ENCODE results near the gene ZSCAN22.

Gene ZSCAN22

DNA sequence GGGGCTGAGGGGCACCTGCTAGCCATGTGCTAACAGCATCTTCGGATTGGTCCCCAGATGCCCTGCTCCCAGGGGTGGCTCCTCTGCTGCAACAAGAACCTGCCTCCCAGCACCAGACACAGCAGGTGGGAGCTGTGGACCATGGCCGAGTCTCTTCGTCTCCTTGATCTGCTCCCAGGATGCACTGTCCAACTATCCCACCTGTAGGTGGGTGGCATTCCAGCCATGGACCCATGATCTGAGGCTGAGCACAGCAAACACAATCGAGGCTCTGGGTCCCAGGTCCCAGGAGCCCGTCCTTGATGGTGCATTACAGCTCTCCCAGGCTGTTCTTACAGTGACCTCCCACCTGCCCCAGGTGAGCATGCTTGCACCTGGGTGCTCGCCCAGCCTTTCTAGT is 52.5 kb downstream of the ZSCAN22 start:
- DNase-seq, result no peak

DNA sequence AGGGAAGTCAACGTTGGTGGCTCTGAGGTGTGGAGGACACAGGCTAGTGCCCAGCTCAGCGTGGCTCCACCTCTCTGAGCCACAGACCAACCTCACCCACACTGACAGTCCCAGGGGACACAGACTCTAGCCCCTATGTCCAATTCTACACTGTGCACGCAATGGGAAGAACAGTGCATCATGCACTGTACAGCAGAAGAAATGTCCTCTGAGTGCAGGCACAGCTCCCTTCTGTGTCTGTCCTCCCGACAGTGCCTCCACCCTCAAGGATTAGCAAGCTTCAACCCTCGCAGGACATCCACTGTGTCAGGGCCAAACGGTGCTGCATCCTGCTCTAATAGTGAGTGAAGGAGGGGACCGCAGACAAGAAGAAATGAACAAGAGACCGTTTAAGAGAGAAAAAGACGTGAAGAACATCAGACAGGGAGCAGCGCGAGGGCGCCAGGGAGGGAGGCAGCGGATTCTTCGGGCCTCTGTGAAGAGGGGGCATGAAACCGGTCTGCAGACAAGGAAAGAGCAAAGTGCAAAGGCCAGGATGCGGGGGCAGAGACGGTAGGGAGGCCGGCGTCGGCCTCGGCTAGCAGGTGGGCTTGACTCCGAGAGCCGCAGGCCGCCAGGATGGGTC is 53.4 kb downstream of the ZSCAN22 start:
- no peak for DNase-seq

DNA sequence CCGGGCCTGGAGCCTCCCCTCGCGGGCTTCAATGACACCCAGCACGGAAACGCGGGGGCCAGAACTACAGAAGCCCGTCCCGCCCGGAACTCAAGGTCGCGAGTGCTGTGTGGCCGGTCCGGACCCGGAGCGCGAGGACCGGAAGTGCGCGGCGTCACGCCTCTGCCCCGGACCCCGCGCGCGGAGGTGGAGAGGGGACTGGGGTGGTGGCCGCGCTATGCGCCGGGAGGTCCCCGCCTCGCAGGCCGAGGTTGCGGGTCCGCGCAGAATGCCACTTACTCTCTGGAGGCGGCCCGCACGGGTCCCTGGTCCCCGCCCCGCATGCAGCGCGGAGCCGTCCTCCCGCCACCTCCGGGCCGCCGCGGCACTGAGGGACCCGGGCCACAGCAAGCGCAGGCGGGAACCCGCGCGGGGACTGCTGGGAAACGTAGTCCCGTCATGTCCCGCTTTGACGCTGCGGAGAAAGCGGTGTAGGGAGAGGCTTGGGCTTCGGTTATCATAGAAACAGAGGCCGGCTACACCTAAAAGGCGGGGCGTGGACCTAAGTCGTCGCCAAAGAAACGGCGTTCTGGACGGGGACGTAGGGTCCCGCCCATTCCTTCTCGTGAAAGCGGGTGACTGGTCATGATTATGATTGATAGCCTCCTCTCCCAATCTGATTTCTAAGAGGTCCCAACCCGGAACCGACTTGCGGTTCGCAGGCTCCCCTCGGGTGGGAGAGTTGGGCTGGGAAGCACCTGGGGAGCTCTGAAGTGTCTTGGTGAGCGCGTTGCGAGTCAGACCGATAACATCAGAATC is 54.1 kb downstream of the ZSCAN22 start, which contains the start of gene ZNF837:
Gene ZNF837, minus strand, starts transcription at position 369 of the 798 bp plus-strand sequence. CDS start 11,698 bp downstream, outside the sequence.
- DNase-seq, result peak; percentile 100

DNA sequence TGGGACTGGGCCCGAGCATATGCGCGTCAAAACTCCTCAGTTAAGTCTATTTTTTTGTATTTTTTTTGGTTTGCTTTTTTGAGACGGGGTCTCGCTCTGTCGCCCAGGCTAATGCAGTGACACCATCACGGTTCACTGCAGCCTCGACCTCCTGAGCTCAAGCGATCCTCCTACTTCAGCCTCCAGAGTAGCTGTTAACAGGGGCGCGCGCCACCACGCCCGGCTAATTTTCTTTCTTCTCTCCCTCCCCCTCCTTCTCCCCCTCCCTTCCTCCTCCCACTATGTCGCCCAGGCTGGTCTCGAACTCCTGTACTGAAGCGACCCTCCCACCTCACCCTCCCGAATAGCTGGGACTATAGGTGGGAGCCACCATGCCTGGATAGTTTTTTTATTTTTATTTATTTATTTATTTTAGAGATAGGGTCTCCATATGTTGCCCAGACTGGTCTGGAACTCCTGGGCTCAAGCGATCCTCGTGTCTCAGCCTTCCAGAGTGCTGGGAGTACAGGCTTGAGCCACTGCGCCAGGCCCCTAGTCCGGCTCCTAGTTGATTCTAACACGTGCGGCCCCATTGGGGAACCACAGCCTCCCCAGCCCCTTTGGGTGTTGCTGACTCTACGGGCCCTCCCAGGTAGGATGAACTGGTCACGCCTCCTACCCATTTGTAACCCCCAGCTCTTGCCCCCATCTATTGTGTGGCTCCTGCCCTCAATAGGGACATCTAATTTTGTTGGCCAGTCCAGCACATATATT is 54.8 kb downstream of the ZSCAN22 start:
- DNase-seq, result no peak

DNA sequence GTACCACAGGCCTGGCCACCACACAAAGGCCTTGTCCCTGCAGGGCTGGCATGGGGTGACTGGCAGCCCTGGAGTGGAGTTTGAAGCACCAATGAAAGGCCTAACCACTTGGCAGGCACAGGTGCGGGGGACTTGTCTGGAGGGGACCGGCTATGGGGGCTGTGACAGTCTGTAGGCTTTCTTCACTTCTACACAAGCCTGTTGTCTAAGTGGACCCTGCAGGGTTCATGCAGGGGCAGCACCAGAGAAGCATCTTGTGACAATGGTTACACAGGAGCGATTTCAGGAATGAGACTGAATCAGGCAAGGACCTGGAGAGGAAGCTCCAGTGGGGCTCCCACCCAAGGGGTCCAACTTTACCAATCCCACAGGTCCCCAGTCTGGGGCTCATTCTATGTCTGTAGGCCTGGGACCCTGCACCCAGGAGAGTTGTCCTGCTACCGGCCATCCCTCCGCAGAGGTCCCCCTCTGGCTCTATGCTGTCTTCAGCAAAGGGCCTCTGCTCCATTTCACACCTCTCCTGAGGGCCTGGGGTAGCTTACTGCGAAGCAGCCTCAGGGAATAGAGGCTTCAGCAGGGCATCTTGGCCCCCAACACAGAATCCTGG is 56.3 kb downstream of the ZSCAN22 start:
- DNase-seq, result no peak

DNA sequence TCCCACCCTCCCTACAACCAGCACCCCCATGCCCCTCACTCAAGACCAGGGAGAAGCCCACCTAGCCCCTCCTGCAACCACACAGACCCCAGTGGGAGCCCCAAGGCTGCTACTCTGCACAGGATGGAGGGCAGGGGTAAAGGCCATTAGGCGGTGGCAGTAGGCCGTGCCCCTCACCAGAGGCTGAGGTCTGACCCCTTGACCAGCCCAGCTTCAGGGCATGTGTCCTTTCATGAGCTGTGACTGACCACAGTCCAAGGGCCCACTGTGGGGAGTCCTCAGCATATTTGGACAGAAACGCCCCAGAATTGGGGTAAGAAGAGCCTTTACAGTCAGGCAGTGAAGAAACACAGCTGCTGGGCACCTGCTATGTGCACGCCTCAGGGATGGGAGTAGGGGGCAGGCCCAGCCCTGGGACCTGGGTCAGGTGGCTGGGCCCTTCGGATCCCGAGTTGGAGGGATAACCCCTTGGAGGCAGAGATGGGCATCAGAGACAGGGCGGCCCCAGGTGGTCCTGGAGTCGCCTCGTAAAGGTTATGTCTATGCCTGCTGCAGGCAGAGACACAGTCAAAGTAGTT is 58.6 kb downstream of the ZSCAN22 start:
- no peak for DNase-seq

DNA sequence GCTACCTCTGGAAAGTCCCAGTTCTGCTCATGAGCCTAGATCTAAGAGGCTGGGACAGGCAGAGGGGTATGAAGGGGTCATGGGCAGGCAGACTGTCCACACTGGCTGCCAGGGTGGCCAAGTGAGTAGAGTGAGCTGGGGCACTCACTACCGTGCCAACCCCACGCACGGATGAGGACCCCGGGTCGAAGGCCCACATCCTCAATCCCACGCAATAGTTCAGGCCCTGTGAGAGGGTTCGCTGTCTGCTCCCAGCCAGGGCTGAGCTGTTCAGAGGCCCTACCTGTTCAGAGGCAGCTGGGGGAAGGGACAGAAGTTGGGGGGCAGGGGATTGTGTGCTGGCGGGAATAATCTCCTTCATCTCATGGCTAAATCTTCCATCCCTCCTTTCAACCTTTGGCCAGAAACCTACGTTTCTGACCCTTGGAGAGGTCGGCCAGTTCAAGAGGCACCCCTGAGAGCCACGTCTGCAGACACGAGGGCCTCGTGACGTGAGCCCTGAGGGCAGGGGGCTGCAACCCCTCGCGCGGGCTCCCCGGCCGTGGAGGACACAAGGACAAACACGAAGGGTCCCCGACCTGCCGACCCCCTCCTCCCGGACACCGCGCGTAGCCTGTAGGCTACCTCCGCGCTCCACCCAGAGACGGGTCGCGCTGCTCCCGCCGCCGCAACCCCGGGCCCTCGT is 59.2 kb downstream of the ZSCAN22 start:
- DNase-seq, result no peak

DNA sequence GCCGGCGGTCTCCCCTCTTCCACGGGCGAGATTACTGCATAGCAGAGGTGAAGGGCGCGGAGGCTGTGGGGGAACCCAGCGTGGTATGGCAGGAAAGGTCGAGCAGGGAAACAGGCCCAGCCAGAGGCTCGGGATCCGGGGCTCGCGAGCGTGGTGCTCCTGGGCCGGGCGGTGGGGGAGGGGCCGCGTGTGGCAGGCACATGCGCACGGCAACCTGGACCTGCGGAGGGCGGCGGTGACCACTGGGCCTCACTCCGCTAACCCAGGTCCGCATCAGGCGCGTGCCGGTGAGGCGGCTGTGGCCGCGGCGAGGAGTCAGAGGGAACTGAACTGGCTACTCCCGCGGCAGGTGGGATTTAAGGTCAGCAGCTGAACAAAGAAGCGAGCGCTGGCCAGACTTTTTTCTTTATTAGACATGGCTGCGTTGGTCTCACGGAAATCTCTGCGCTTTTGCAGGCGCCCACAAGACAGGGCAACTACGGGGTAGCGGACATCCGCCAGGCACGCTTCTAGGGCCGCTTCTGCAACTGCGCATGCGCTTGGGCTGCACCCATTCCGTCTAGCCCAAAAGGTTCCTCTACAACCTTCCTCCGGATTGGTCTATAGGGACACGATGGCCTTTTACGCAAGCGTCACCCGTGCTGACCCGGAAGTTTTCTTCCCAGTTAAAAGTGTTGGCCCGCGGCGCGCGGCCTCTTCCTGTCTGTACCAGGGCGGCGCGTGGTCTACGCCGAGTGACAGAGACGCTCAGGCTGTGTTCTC is 60.0 kb downstream of the ZSCAN22 start, which contains the start of gene RPS5:
Gene RPS5, plus strand, starts transcription at position 694 of the 762 bp plus-strand sequence. CDS start 869 bp downstream, outside the sequence.
- peak; percentile 98 for DNase-seq

DNA sequence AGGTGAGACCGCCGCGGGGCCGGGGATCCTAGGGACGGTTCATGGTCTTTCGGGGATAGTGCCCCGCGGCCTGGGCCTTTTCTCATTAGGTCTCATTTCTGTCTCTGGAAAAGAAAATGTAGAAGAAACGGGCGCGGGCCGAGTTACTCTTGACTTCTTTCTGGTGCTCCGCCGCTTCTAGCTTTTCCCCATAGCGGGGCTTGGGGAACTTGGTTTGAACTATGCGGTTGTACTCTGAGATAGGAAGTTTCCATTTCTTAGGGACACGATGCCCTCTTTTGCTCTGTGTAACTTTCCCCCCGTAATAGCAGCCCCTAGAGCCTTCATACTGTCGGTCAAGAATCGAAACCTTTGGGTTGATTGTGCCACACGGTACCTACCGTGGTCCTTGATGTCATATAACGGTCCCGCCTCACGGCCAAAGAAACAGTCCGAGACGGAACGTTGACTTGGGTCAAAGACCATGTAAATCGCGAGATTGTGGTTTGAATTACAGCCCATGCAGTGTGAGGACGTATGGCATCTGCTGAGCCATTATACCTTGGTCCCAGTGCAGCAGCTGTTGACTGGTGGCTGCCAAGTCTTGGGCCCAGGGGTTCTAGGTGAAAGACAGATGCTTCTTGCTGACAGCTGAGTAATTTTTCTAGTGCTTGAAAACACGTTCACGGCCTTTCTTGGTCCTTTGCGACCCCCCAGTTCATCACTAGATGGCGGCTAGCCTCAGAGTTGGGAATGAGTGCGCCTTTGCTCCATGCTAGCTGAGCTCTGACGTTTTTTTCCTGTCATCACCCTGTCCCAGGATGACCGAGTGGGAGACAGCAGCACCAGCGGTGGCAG is 60.8 kb downstream of the ZSCAN22 start:
- DNase-seq, result no peak

DNA sequence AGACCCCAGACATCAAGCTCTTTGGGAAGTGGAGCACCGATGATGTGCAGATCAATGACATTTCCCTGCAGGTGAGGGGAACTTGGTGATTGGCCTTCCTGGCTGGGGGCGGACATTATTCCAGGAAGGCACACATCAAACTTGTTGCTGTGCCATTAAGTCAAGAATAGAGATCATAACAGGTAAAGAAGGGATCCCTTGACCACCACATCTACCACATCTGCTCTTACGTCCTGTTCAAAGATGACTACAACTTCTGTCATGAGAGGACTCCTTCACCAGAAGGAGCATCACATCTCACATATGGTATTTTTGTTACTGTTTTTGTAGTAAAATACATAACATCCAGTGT is 61.4 kb downstream of the ZSCAN22 start:
- DNase-seq, result no peak

Measured in NCI-H2081 (cell line).